ENCODE measurements around the gene NRXN2. TPM values are rescaled to one million over a fixed set of nuclear protein-coding genes. Genes with fewer than 3 reads are reported as not detected.

The NRXN2 gene
- total RNA-seq, 1 experiment from 2014 or later = 0.15 TPM

- DNase-seq (ENCODE audit: low read depth, low spot score) = no peak
These were observed 31.3 kb upstream of the NRXN2 start for GRCh38 chr11:64754124-64754918.

DNA sequence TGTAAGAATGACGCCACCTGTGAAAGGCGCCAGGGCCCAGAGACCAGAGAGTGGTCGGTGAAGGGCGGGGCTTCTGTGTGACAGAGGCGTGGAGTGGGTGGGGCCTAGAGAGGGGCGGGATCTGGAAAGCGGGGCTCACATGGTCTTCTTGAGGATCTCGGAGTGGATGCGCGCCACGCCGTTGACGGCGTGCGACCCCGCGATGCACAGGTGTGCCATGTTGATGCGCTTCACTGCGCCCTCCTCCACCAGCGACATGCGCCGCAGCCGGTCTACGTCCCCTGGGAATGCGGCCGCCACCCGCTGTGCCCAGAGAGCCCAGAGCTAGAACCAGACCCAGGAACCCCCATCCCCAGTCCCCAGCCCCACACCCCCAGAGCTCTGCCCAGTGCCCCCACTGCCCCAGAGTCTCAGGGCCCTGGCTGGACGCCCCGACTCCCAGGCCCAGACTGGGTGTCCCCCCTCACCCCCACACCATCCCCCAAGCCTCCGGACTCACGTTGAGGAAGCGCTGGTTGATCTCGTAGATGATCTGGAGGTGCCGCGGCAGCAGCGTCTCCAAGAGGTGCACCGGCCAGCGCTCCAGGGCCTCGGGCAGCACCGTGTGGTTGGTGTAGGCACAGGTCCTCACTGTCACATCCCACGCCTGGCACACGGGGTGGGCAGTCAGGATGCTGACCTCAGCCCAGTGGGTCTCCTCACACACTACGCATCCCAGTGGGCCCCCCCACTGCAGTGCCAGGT is 30.6 kb upstream of the NRXN2 start:
- POLR2A ChIA-PET = no interaction called here
- H3K27me3 ChIP-seq (ENCODE audit: control insufficient read depth, insufficient read depth, low read length) = no peaks in the 10 kb centered on the region
- CTCF ChIA-PET = no interaction called here
- no peak overlapping the region for H3K4me3 ChIP-seq (ENCODE audit: low read depth in 2 of 2, low read length in 2 of 2)
- TF ChIP-seq TCF7L2 (IDR thresholded peaks at IDR 0.05; ENCODE audit: low read depth, low read length) = no peak
- TF ChIP-seq POLR2AphosphoS5 (IDR thresholded peaks at IDR 0.05; ENCODE audit: low read depth, low read length) = no peak
- no peak for TF ChIP-seq SIN3A (IDR thresholded peaks at IDR 0.05; ENCODE audit: borderline replicate concordance, insufficient read depth, low read depth, low read length)
- no peak for TF ChIP-seq REST (IDR thresholded peaks at IDR 0.05; ENCODE audit: insufficient read depth in 1 of 2, low read depth in 2 of 2, low read length in 1 of 2)
- TF ChIP-seq, protein P1, sequence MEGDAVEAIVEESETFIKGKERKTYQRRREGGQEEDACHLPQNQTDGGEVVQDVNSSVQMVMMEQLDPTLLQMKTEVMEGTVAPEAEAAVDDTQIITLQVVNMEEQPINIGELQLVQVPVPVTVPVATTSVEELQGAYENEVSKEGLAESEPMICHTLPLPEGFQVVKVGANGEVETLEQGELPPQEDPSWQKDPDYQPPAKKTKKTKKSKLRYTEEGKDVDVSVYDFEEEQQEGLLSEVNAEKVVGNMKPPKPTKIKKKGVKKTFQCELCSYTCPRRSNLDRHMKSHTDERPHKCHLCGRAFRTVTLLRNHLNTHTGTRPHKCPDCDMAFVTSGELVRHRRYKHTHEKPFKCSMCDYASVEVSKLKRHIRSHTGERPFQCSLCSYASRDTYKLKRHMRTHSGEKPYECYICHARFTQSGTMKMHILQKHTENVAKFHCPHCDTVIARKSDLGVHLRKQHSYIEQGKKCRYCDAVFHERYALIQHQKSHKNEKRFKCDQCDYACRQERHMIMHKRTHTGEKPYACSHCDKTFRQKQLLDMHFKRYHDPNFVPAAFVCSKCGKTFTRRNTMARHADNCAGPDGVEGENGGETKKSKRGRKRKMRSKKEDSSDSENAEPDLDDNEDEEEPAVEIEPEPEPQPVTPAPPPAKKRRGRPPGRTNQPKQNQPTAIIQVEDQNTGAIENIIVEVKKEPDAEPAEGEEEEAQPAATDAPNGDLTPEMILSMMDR (IDR thresholded peaks at IDR 0.05) = no peak
- intact Hi-C loops (cut with micrococcal nuclease; ENCODE audit: unreplicated experiment) (no loop called here), in situ Hi-C loops (cut with HindIII; ENCODE audit: low pct_unique_long_range_greater_than_20kb, low sequenced_read_pairs) (no loop called here)
- H3K4me1 ChIP-seq (ENCODE audit: control insufficient read depth, insufficient read depth, low read length) = no peaks in the 10 kb centered on the region
- ATAC-seq (no peak), DNase-seq (ENCODE audit: low read depth, low spot score) (no peak)
- H3K27ac ChIP-seq (ENCODE audit: low read length) = no peak overlapping the region
- H3K36me3 ChIP-seq (ENCODE audit: control insufficient read depth, insufficient read depth, low read length) = no peaks in the 10 kb centered on the region
- no peaks in the 10 kb centered on the region for H3K9me3 ChIP-seq (ENCODE audit: control insufficient read depth, insufficient read depth, low read depth, low read length)
- no TSS peak for BruUV-seq (replicated peaks)

More at GRCh38 chr11:64754124-64754918, 31.3 kb upstream of the NRXN2 start:
- H3K4me3 ChIP-seq (ENCODE audit: low read depth in 2 of 2, low read length in 2 of 2) = no peak overlapping the region
- no peaks in the 10 kb centered on the region for H3K27me3 ChIP-seq (ENCODE audit: control insufficient read depth, insufficient read depth, low read length)
- in situ Hi-C loops (cut with HindIII; ENCODE audit: low pct_unique_long_range_greater_than_20kb, low sequenced_read_pairs) = no loop called here
- H3K4me1 ChIP-seq (ENCODE audit: control insufficient read depth, insufficient read depth, low read length) = no peaks in the 10 kb centered on the region
- BruUV-seq (replicated peaks) = no TSS peak
- H3K36me3 ChIP-seq (ENCODE audit: control insufficient read depth, insufficient read depth, low read length) = no peaks in the 10 kb centered on the region
- no peak for ATAC-seq
- intact Hi-C loops (cut with micrococcal nuclease; ENCODE audit: unreplicated experiment) = no loop called here
- POLR2A ChIA-PET = no interaction called here
- CTCF ChIA-PET = no interaction called here
- no peak overlapping the region for H3K27ac ChIP-seq (ENCODE audit: low read length)
- H3K9me3 ChIP-seq (ENCODE audit: control insufficient read depth, insufficient read depth, low read depth, low read length) = no peaks in the 10 kb centered on the region
- no peak for TF ChIP-seq POLR2AphosphoS5 (IDR thresholded peaks at IDR 0.05; ENCODE audit: low read depth, low read length)
- TF ChIP-seq, protein P1 (IDR thresholded peaks at IDR 0.05) = no peak
- TF ChIP-seq SIN3A (IDR thresholded peaks at IDR 0.05; ENCODE audit: borderline replicate concordance, insufficient read depth, low read depth, low read length) = no peak
- TF ChIP-seq TCF7L2 (IDR thresholded peaks at IDR 0.05; ENCODE audit: low read depth, low read length) = no peak
- no peak for TF ChIP-seq REST (IDR thresholded peaks at IDR 0.05; ENCODE audit: insufficient read depth in 1 of 2, low read depth in 2 of 2, low read length in 1 of 2)
